Natural killer cell (primary cell): ENCODE data around the gene FN3KRP. TPM values are rescaled to one million over a fixed set of nuclear protein-coding genes. Genes with fewer than 3 reads are reported as not detected.

Source experiments
- ATAC-seq, 3 donors: fragments of 150-1000 bp in 2 of 3; fragments of 200-7000 bp in 1 of 3; cut with Tn5 transposase; 1 replicate in 1 of 3; 2 replicates in 2 of 3; pipeline ENCODE4 v1.10.0; 2021; ENCODE audit warnings: mild to moderate bottlenecking in 2 of 3, moderate library complexity in 2 of 3
- DNase-seq, 2 donors: peaks; one replicate each; pipeline versions ENCODE4 v3.0.0 to v3.0.0-alpha.2; 2013 to 2021; ENCODE audit warnings: mixed read lengths in 1 of 2
- H3K27ac ChIP-seq: one replicate; pipeline ENCODE4 v1.5.1; 2013; ENCODE audit warnings: mild to moderate bottlenecking, low read length
- H3K27me3 ChIP-seq: one replicate; pipeline ENCODE4 v1.6.1; 2013; ENCODE audit warnings: low read length; ENCODE audit not compliant: control insufficient read depth, insufficient read depth
- H3K36me3 ChIP-seq: one replicate; pipeline ENCODE4 v1.6.1; 2013; ENCODE audit warnings: low read length; ENCODE audit not compliant: control insufficient read depth, insufficient read depth
- H3K4me1 ChIP-seq: one replicate; pipeline ENCODE4 v1.6.1; 2013; ENCODE audit warnings: low read length; ENCODE audit not compliant: control insufficient read depth, insufficient read depth
- H3K4me3 ChIP-seq: one replicate; pipeline ENCODE4 v1.5.1; 2013; ENCODE audit warnings: low read length
- H3K9me3 ChIP-seq: one replicate; pipeline ENCODE4 v1.6.1; 2013; ENCODE audit warnings: low read length; ENCODE audit not compliant: control insufficient read depth, insufficient read depth
- H3K27ac Mint-ChIP-seq, 2 donors: one replicate each; pipeline ENCODE4 v1.8.0; 2022; ENCODE audit warnings: mild to moderate bottlenecking in 2 of 2, mixed read lengths in 2 of 2, moderate library complexity in 1 of 2
- H3K27me3 Mint-ChIP-seq, 2 donors: one replicate each; pipeline ENCODE4 v1.8.0; 2022; ENCODE audit warnings: low read depth in 2 of 2, mixed read lengths in 2 of 2
- H3K36me3 Mint-ChIP-seq: one replicate; pipeline ENCODE4 v1.8.0; 2022; ENCODE audit warnings: mixed read lengths
- H3K4me1 Mint-ChIP-seq, 2 donors: one replicate each; pipeline ENCODE4 v1.8.0; 2022; ENCODE audit warnings: mixed read lengths in 2 of 2
- H3K4me3 Mint-ChIP-seq: one replicate; pipeline ENCODE4 v1.8.0; 2022; ENCODE audit warnings: mild to moderate bottlenecking, moderate library complexity, mixed read lengths
- H3K9me3 Mint-ChIP-seq, 2 donors: one replicate each; pipeline ENCODE4 v1.8.0; 2022; ENCODE audit warnings: mixed read lengths in 2 of 2
- CTCF ChIP-seq: fragments of 200-600 bp; IDR thresholded peaks from one replicate; pipeline ENCODE4 v1.8.0; 2022; ENCODE audit warnings: antibody characterized with exemption
- WGBS: methylation state at CpG from one replicate; pipeline ENCODE4 v1.1.7; 2013; ENCODE audit warnings: missing lambda C conversion rate; ENCODE audit not compliant: insufficient coverage; 5-methylcytosine and 5-hydroxymethylcytosine counted together
- intact Hi-C: fragments of 100-400 bp; cut with micrococcal nuclease; formaldehyde crosslinking; loops from one replicate; pipeline ENCODE4 v1.14.2; 2022
- total RNA-seq, 4 donors: library from RNA; stranded (reverse); fragments of 120-200 nt in 1 of 4; gene quantifications; one replicate each; pipeline versions ENCODE4 v1.2.3 to v1.2.4, GENCODE V29; 2013 to 2022

FN3KRP gene
- total RNA-seq, 3 donors from 2014 or later (not counting 1 experiment from before 2014, with no cell fraction given), result 29.4 to 42.3 (median 32.0) TPM

- Mint-ChIP-seq H3K4me3 (no peak overlapping the region), H3K27ac (no peak overlapping the region), H3K4me1 (no peaks in the 10 kb centered on the region), H3K9me3 (peaks cover 0 to 5% of the 10 kb centered on the region in 2 donors), H3K27me3 (no peaks in the 10 kb centered on the region), H3K36me3 (no peaks in the 10 kb centered on the region)
- WGBS, result 95% methylated on average over 18 of the region's 19 CpGs
- no peaks in the 10 kb centered on the region for H3K27me3 ChIP-seq
- no peaks in the 10 kb centered on the region for H3K9me3 ChIP-seq
- no peaks in the 10 kb centered on the region for H3K36me3 ChIP-seq
- DNase-seq, result no peak
- H3K27ac ChIP-seq, result no peak overlapping the region
- intact Hi-C loops, result no loop called here
- ATAC-seq, result no peak
- TF ChIP-seq CTCF, result no peak
- H3K4me3 ChIP-seq, result no peak overlapping the region
- H3K4me1 ChIP-seq, result no peaks in the 10 kb centered on the region
Observed at GRCh38 chr17:82686366-82687324, 29.9 kb upstream of the FN3KRP start.

- H3K4me3 Mint-ChIP-seq, result no peak overlapping the region
- H3K36me3 Mint-ChIP-seq, result no peaks in the 10 kb centered on the region
- no peaks in the 10 kb centered on the region for H3K9me3 Mint-ChIP-seq
- Histone ChIP-seq H3K36me3 (no peaks in the 10 kb centered on the region), H3K27ac (no peak overlapping the region), H3K4me1 (no peaks in the 10 kb centered on the region), H3K27me3 (no peaks in the 10 kb centered on the region), H3K9me3 (no peaks in the 10 kb centered on the region), H3K4me3 (no peak overlapping the region)
- H3K27me3 Mint-ChIP-seq, result no peaks in the 10 kb centered on the region
- no peak overlapping the region for H3K27ac Mint-ChIP-seq
- ATAC-seq (no peak), DNase-seq (no peak)
- WGBS, result 91% methylated on average over 9 of the region's 10 CpGs
- intact Hi-C loops, result no loop called here
- TF ChIP-seq CTCF, result no peak
- no peaks in the 10 kb centered on the region for H3K4me1 Mint-ChIP-seq
Observed at GRCh38 chr17:82687375-82687861, 29.1 kb upstream of the FN3KRP start.

- no peak overlapping the region for H3K4me3 ChIP-seq
- no peak for ATAC-seq
- H3K27me3 ChIP-seq, result no peaks in the 10 kb centered on the region
- no peak overlapping the region for H3K27ac ChIP-seq
- Mint-ChIP-seq H3K36me3 (no peaks in the 10 kb centered on the region), H3K4me1 (no peaks in the 10 kb centered on the region), H3K4me3 (no peak overlapping the region), H3K9me3 (no peaks in the 10 kb centered on the region), H3K27me3 (no peaks in the 10 kb centered on the region), H3K27ac (no peak overlapping the region)
- DNase-seq, result no peak
- intact Hi-C loops, result no loop called here
- H3K4me1 ChIP-seq, result no peaks in the 10 kb centered on the region
- no peak for TF ChIP-seq CTCF
- no peaks in the 10 kb centered on the region for H3K36me3 ChIP-seq
- H3K9me3 ChIP-seq, result no peaks in the 10 kb centered on the region
- 94% methylated on average over 9 of the region's 9 CpGs for WGBS
Observed at GRCh38 chr17:82687871-82688270, 28.6 kb upstream of the FN3KRP start.
